Loucy (cell line): ENCODE results near the gene MINPP1.
A peak's percentile ranks its signal among the peaks of the same experiment; 100 is the strongest.

Experiments used
- H2AFZ ChIP-seq: fragments of 200-600 bp; sonication (generic); 2 replicates; pipeline ENCODE4 v1.6.0; 2016; ENCODE audit warnings: antibody characterized with exemption, mild to moderate bottlenecking, low read length, moderate library complexity
- H3F3A ChIP-seq: fragments of 200-600 bp; 2 replicates; pipeline ENCODE4 v1.6.0; 2016; ENCODE audit warnings: antibody characterized with exemption, low read depth, mild to moderate bottlenecking
- H3K27me3 ChIP-seq: fragments of 200-600 bp; sonication (generic); 2 replicates; pipeline ENCODE4 v1.6.1; 2014; ENCODE audit warnings: low read length, mild to moderate bottlenecking; ENCODE audit not compliant: insufficient read depth, poor library complexity, severe bottlenecking
- H3K36me3 ChIP-seq: fragments of 200-600 bp; sonication (generic); 2 replicates; pipeline ENCODE4 v1.6.1; 2016; ENCODE audit warnings: low read length; ENCODE audit not compliant: insufficient read depth
- H3K4me1 ChIP-seq: fragments of 200-600 bp; sonication (generic); 2 replicates; pipeline ENCODE4 v1.5.1; 2014; ENCODE audit warnings: low read length, mild to moderate bottlenecking; ENCODE audit not compliant: insufficient read depth, poor library complexity, severe bottlenecking
- H3K4me2 ChIP-seq: fragments of 200-600 bp; sonication (generic); 2 replicates; pipeline ENCODE4 v1.6.0; 2014; ENCODE audit warnings: antibody characterized with exemption, low read length, low read depth, mild to moderate bottlenecking; ENCODE audit not compliant: poor library complexity, severe bottlenecking
- H3K4me3 ChIP-seq: fragments of 200-600 bp; sonication (generic); 2 replicates; pipeline ENCODE4 v1.5.1; 2014; ENCODE audit warnings: low read length, mild to moderate bottlenecking, mixed read lengths; ENCODE audit not compliant: poor library complexity, severe bottlenecking
- H3K79me2 ChIP-seq: fragments of 200-600 bp; sonication (generic); 2 replicates; pipeline ENCODE4 v1.6.1; 2014; ENCODE audit warnings: low read length; ENCODE audit not compliant: insufficient read depth
- H3K9ac ChIP-seq: fragments of 200-600 bp; sonication (generic); 2 replicates; pipeline ENCODE4 v1.6.0; 2014; ENCODE audit warnings: mild to moderate bottlenecking, low read depth, low read length, moderate library complexity; ENCODE audit not compliant: poor library complexity, severe bottlenecking
- H3K9me2 ChIP-seq: fragments of 200-600 bp; sonication (generic); replicated peaks from 2 replicates; pipeline ENCODE4 v1.6.1; 2016; ENCODE audit warnings: low read depth, low read length, mixed read lengths
- H3K9me3 ChIP-seq: fragments of 200-600 bp; sonication (generic); 2 replicates; pipeline ENCODE4 v1.6.1; 2014; ENCODE audit warnings: mild to moderate bottlenecking, antibody characterized with exemption, low read length, low read depth; ENCODE audit not compliant: insufficient read depth
- H4K20me1 ChIP-seq: fragments of 200-600 bp; sonication (generic); 2 replicates; pipeline ENCODE4 v1.6.0; 2014; ENCODE audit warnings: antibody characterized with exemption, low read length, mild to moderate bottlenecking; ENCODE audit not compliant: insufficient read depth, poor library complexity, severe bottlenecking
- CTCF ChIP-seq: fragments of 200-600 bp; sonication (generic); conservative IDR thresholded peaks from 2 replicates; pipeline ENCODE4 v1.5.1; 2014; ENCODE audit warnings: mild to moderate bottlenecking, antibody characterized with exemption, low read length
- EZH2phosphoT487 ChIP-seq: fragments of 200-600 bp; IDR thresholded peaks from 2 replicates; pipeline ENCODE4 v1.6.1; 2018; ENCODE audit warnings: antibody characterized with exemption, mild to moderate bottlenecking, moderate library complexity, borderline replicate concordance

Gene MINPP1

GRCh38 chr10:87510025-87510424 is 5.3 kb downstream of the MINPP1 start:
- no peaks in the 10 kb centered on the region for H3K9me3 ChIP-seq
- no peak for TF ChIP-seq EZH2phosphoT487
- TF ChIP-seq CTCF, result no peak
- no peaks in the 10 kb centered on the region for H3K36me3 ChIP-seq
- H4K20me1 ChIP-seq, result peaks cover 24% of the 10 kb centered on the region
- H3K4me2 ChIP-seq, result peak overlapping the region; percentile 92
- peak overlapping the region; percentile 41 for H3K4me3 ChIP-seq
- H3K79me2 ChIP-seq, result peaks cover 29% of the 10 kb centered on the region
- H3K4me1 ChIP-seq, result peaks cover 45% of the 10 kb centered on the region
- H3F3A ChIP-seq, result no peaks in the 10 kb centered on the region
- no peaks in the 10 kb centered on the region for H3K9me2 ChIP-seq
- H3K9ac ChIP-seq, result no peak overlapping the region
- no peak overlapping the region for H2AFZ ChIP-seq
- peaks cover 2% of the 10 kb centered on the region for H3K27me3 ChIP-seq

GRCh38 chr10:87511526-87511925 is 6.8 kb downstream of the MINPP1 start:
- Histone ChIP-seq H3K79me2 (peaks cover 16% of the 10 kb centered on the region), H3K9me3 (no peaks in the 10 kb centered on the region), H3K4me1 (peaks cover 34% of the 10 kb centered on the region), H3K27me3 (no peaks in the 10 kb centered on the region), H3K9me2 (no peaks in the 10 kb centered on the region), H3K4me3 (no peak overlapping the region), H3K9ac (no peak overlapping the region), H3F3A (no peaks in the 10 kb centered on the region), H2AFZ (no peak overlapping the region), H3K36me3 (no peaks in the 10 kb centered on the region), H3K4me2 (no peak overlapping the region), H4K20me1 (peaks cover 11% of the 10 kb centered on the region)
- TF ChIP-seq CTCF (no peak), EZH2phosphoT487 (no peak)

GRCh38 chr10:87518937-87519336 is 14.2 kb downstream of the MINPP1 start:
- Histone ChIP-seq H3K4me2 (no peak overlapping the region), H3K36me3 (peaks cover 13% of the 10 kb centered on the region; the same call in 1 of the 2 replicates), H3F3A (no peaks in the 10 kb centered on the region), H3K4me1 (no peaks in the 10 kb centered on the region), H3K79me2 (no peaks in the 10 kb centered on the region), H4K20me1 (no peaks in the 10 kb centered on the region), H3K9me3 (no peaks in the 10 kb centered on the region), H3K4me3 (no peak overlapping the region), H3K9me2 (no peaks in the 10 kb centered on the region), H3K9ac (no peak overlapping the region), H2AFZ (no peak overlapping the region), H3K27me3 (no peaks in the 10 kb centered on the region)
- TF ChIP-seq EZH2phosphoT487, result no peak
- no peak for TF ChIP-seq CTCF
